Fibroblast of pulmonary artery (primary cell): ENCODE measurements around the gene CCDC184.
"Not testable (repeated sequence)": the region's sequence is repeated elsewhere in the genome, so short reads cannot be mapped to it uniquely, and the experiment has no call there.

ENCODE experiments used
- DNase-seq: peaks from one replicate; pipeline ENCODE4 v3.0.0-alpha.2; 2010; ENCODE audit warnings: low read depth
- H3K4me3 ChIP-seq: replicated peaks from 2 replicates; pipeline ENCODE4 v1.5.1; 2011; ENCODE audit warnings: low read depth, mild to moderate bottlenecking, control low read depth, low read length, moderate library complexity
- TF ChIP-seq, protein P1 (sequence below): IDR thresholded peaks from 2 replicates; pipeline ENCODE4 v1.5.1; 2011; ENCODE audit warnings: mild to moderate bottlenecking, control low read depth, low read length, inconsistent platforms; ENCODE audit errors: missing control alignments

The CCDC184 gene

DNA sequence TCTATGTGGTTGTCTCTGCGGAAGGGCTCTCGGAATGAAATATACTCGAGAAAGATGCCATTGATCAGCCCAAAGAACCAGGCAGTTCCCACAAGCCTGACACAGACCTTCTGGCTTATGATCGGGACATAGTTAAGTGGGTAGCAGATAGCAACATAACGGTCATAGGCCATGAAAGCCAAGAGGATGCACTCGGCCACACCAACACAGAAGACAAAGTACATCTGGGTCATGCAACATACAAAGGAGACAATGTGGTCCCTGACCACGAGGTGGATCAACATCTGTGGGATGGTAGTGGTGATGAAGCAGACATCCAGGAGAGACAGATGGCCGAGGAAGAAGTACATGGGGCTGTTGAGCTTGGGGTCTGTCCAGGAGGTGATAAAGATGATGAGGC is 19.3 kb downstream of the CCDC184 start:
- no peak for DNase-seq
- TF ChIP-seq, protein P1, sequence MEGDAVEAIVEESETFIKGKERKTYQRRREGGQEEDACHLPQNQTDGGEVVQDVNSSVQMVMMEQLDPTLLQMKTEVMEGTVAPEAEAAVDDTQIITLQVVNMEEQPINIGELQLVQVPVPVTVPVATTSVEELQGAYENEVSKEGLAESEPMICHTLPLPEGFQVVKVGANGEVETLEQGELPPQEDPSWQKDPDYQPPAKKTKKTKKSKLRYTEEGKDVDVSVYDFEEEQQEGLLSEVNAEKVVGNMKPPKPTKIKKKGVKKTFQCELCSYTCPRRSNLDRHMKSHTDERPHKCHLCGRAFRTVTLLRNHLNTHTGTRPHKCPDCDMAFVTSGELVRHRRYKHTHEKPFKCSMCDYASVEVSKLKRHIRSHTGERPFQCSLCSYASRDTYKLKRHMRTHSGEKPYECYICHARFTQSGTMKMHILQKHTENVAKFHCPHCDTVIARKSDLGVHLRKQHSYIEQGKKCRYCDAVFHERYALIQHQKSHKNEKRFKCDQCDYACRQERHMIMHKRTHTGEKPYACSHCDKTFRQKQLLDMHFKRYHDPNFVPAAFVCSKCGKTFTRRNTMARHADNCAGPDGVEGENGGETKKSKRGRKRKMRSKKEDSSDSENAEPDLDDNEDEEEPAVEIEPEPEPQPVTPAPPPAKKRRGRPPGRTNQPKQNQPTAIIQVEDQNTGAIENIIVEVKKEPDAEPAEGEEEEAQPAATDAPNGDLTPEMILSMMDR, result no peak
- H3K4me3 ChIP-seq, result no peak overlapping the region

GRCh38 chr12:48203192-48203591 is 19.7 kb downstream of the CCDC184 start, which contains the start of gene OR10AD1:
Gene OR10AD1, minus strand, starts transcription at chr12:48203292. Its CDS starts 0 bp downstream, at chr12:48203292.
- DNase-seq, result no peak
- TF ChIP-seq, protein P1, result no peak
- H3K4me3 ChIP-seq, result no peak within 1 kb of the TSS

- not testable (repeated sequence) for H3K4me3 ChIP-seq, DNase-seq
These were observed 26.1 kb downstream of the CCDC184 start for GRCh38 chr12:48209495-48209894.

GRCh38 chr12:48216785-48217184 is 33.3 kb downstream of the CCDC184 start:
- no peak overlapping the region for H3K4me3 ChIP-seq
- DNase-seq, result no peak
- TF ChIP-seq, protein P1, result no peak

DNA sequence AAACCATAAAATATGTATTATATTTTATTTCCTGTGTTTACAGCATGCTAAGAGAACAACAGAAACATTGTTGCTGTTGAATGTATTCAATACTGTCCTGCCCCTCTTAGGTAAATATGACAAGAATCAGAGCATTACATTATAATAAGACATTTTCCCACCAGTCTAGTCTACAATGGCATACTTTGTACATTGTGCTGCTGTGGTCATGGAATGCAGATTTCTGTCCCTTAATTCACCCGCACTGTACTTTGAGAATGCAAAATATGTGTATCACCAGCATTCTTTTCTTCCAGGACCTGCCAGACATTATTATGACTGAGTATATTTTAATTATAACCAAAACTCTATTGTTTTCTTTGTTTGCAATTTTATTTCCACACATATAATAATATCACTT is 36.2 kb downstream of the CCDC184 start:
- DNase-seq, result no peak
- TF ChIP-seq, protein P1, result no peak
- H3K4me3 ChIP-seq, result no peak overlapping the region

GRCh38 chr12:48220701-48221100 is 37.3 kb downstream of the CCDC184 start:
- no peak for DNase-seq
- TF ChIP-seq, protein P1, result no peak
- no peak overlapping the region for H3K4me3 ChIP-seq

DNA sequence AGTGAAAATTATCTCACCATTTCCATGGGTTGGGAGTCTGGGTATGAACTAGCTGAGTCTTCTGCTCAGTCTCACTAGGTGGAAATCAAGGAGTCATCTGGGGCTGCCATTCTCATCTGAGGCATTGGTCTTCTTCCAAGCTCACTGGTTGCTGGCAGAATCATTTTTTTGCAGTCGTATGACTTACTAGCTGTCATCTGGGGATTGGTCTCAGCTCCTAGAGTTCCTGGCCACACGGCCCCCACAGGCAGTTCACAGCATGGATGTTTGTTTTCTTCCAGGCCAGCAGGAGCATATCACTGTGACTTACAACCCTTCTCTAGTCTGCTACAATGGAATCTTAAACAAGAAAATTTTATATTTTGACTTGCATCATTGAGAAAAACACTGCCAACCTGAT is 38.2 kb downstream of the CCDC184 start:
- H3K4me3 ChIP-seq, result no peak overlapping the region
- TF ChIP-seq, protein P1, result no peak
- no peak for DNase-seq

- not testable (repeated sequence) for H3K4me3 ChIP-seq, DNase-seq
These were observed 41.1 kb downstream of the CCDC184 start for GRCh38 chr12:48224533-48224932.

- not testable (repeated sequence) for DNase-seq, H3K4me3 ChIP-seq
These were observed 47.9 kb downstream of the CCDC184 start for GRCh38 chr12:48231169-48231958.
